ENCODE measurements around the gene LIMK2.
"Not testable (repeated sequence)": the region's sequence is repeated elsewhere in the genome, so short reads cannot be mapped to it uniquely, and the experiment has no call there.

LIMK2 gene

DNA sequence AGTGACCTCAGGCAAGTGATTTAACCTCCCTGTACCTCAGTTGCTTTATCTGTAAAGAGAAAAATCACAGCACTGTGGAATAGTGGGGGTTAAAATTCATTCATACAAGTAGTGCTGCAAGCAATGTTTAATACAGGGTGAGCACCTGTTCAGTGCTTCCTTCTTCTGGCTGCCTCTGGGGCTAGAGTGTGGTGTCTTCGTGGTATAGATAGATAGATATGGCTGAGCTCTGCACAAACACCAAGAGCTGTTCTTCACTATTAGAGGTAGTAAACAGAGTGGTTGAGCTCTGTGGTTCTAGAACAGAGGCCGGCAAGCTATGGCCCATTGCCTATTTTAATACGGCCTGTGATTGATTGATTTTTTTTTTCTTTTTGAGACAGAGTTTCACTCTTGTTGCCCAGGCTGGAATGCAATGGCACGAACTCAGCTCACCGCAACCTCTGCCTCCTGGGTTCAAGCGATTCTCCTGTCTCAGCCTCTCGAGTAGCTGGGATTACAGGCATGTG, 32.9 kb downstream of the LIMK2 start:
- no peak for DNase-seq

DNA sequence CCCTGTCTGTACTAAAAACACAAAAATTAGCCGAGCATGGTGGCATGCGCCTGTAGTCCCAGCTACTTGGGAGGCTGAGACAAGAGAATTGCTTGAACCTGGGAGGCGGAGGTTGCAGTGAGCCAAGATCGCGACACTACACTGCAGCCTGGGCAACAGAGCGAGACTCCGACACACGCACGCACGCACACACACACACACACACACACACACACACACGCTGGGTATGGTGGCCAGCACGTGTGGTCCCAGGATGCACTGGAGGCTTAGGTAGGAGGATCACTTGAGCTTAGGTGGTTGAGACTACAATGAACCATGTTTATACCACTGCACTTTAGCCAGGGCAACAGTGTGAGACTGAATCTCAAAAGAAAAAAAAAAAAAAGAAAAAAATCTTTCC, 33.9 kb downstream of the LIMK2 start:
- DNase-seq, result not testable (repeated sequence)

DNA sequence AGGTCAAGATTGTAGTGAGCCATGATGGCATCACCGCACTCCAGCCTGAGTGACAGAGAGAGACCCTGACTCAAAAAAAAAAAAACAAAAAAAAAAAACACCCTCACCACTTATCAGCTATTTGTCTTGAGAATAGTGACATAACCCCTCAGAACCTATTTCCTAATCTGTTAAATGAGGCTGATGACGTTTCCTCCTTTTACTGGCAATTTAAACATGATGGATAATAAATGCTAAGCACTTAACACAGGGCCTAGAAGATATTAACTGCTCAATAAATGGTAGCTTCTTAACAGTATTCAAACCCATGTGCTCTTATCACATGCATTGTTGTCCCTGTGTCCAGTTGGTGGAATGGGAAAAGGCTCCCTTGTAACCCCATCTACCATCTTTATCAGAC, 34.6 kb downstream of the LIMK2 start:
- no peak for DNase-seq

DNA sequence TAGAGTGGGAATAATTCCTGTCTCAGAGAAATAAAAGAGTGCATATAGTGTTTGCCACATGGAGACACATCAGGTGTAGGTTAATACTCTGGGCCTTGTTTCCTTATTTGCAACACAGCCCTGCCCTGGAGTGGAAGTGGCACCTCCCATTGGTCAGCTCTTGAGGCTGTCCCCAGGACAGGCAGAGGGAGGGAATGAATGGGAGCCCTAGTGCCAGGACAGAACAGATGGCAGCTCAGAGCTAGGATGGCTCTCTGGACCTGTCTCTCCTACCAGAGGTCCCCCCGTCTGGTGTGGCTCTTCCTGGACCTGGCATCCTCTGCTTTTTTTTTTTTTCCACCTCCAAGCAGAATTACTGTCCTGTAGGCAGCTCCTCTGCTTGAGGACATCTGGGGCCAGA, 35.6 kb downstream of the LIMK2 start:
- DNase-seq, result no peak

DNA sequence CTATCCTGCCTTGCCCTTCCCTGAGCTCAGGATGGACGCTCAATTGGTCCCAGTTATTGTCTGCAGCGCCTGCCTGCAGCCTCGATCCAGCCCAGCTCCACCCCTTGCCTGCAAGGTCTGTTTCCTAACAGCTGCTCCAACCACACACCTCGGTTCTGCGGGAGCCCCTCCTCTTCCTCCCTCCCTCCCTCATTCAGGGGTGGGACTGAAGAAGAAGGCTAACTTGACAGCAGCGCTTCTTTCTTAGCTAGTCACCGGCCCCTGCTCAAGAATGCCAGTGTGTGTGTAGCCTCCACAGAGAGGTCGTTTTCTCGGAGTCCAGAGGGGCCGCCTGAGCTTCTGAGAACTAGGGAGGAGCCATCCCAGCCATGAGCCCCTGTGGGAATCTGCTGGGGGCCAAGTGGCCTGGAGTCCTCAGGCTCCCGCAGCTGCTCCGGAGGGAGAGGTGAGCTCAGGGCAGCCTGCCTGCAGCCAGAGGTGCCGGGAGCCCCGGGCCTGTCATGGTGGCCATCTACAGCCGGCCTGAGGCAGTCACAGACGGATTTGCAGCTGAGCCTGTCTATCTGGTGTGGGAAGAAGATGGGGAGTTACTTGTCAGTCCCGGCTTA, 36.1 kb downstream of the LIMK2 start:
- no peak for DNase-seq

DNA sequence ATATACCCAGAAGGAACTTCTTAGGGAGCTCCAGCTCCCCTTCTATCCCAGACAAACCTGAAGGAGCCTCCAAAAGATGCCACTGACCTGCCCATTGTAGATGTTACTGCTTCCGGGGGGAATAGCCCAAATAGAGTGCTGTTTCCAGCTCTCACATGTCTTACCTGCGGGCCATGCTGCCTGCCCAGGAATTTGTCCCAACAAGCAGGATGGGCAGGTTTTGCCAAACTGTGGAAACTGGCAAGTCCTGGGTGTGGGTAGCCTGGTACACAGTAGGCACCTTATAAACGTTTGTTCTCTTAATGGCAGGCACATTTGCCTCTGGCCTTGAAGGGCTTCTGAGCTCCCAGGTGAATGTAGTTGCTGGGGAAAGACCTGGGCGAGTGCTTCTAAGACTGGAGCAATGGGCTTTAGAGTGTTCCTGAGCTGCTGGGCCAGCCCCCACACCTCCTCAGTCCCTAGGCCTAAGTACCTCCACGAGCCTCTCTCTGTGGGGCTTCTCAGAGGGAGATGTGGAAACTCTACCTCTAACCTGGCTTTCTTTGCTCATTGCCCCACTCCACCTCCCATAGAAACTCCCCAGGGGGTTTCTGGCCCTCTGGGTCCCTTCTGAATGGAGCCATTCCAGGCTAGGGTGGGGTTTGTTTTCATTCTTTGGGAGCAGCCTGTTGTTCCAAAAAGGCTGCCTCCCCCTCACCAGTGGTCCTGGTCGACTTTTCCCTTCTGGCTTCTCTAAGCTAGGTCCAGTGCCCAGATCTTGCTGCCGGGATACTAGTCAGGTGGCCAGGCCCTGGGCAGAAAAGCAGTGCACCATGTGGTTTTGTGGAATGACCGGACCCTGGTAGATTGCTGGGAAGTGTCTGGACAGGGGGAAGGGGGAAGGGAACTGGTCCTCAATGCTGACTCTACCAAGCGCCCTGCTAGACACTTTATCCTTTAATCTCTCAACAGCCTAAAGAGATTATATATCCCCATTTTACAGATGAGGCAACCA, 37.2 kb downstream of the LIMK2 start:
- DNase-seq, result no peak

DNA sequence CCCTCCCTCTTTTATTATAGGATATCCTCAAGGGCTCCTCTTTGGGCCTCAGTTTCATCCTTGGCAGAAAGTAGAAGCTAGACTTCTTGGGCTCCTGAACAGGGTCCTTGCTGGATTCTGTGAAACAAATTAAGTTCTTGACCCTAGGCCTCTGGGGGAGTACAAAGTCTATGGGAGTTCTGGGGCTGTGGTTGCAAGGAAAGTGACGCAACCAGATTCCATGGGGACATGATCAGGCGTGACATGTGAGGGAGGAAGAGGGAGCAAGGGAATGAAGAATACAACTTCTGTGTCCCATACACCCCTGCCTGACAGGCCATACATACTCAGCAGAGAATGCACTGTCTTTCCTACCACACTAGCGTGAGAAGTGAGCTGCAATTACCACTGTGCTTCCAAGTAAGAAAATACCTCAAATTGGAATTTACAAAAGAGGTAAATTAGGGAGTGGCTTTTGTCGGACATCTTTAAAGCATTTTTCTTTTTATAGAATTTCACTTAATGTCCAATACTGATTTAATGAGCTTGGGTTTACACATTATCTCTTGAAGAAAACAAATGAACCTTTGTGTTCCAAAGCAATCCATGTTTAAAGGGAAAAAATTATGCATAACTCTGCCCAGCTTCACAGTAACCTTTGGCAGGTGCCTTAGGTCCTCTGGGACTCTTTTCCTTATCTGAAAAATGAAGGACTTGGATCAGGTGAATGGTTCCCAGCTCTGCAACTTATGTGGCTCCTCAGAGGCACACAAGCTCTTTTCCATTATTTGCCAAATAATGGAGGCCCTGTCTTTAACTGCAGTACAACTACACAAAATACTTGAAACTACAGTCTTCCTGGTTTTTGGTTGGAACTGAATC, 38.9 kb downstream of the LIMK2 start:
- DNase-seq, result no peak

DNA sequence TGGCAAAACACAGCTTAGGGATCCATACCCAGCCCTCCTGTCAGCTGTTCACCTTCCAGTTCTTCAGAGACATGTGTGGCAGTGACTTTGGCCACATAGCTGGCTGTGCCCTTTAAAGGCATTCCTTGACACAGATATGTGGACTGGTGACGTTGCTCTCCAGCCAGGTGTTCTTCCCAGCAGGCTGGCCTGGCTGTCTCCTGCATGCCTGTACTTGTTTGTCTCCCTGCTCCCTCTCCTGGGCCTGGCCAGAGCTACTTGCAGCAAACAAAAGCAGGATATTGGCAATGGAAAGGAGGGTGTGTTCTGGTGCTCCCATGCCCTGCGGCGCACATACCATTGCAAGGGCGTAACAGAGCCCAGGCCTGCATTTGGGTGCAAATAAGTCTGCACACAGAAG, 41.9 kb downstream of the LIMK2 start:
- DNase-seq, result no peak

DNA sequence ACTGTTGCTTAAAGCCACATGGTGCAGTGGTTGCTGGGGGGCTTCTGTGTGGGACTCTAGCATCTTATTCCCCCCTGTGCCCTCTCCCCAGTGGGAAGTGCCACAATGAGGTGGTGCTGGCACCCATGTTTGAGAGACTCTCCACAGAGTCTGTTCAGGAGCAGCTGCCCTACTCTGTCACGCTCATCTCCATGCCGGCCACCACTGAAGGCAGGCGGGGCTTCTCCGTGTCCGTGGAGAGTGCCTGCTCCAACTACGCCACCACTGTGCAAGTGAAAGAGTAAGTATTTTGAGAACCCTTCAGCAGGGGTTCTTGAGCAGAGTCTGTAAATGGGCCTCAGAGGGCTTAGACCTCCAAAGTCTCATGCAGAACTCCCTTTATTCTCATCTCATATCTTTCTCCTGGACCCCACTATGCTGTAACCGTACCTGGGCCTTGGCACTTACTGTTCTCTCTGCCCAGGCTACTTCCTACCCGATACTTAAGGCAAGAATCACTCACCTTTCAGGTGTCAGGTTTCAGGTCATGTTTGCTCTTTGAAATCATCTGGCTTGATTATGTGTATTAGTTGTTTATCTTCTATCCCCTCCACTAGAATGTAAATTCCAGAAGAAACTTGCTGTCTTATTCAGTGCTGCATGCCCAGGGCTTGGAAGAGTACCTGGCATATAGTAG, 47.8 kb downstream of the LIMK2 start:
- DNase-seq, result no peak

DNA sequence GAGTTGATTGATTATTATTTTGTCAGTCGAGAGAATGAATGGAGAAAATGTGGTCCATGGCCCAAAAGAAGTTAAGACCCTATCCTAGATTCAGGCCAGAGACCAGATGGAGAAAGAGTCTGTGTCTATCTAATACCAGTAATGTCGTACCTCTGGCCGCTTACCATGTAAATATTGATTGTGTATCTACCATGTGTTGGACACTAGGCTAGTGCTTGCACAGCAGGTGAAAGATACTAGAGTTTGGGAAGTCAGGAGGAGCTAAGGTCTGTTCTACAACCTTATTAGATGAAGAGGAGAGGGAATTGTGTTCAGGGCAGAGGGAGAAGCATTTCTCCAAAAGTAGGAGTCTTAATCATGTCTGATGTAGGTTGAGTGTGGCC, 48.4 kb downstream of the LIMK2 start:
- DNase-seq, result no peak

DNA sequence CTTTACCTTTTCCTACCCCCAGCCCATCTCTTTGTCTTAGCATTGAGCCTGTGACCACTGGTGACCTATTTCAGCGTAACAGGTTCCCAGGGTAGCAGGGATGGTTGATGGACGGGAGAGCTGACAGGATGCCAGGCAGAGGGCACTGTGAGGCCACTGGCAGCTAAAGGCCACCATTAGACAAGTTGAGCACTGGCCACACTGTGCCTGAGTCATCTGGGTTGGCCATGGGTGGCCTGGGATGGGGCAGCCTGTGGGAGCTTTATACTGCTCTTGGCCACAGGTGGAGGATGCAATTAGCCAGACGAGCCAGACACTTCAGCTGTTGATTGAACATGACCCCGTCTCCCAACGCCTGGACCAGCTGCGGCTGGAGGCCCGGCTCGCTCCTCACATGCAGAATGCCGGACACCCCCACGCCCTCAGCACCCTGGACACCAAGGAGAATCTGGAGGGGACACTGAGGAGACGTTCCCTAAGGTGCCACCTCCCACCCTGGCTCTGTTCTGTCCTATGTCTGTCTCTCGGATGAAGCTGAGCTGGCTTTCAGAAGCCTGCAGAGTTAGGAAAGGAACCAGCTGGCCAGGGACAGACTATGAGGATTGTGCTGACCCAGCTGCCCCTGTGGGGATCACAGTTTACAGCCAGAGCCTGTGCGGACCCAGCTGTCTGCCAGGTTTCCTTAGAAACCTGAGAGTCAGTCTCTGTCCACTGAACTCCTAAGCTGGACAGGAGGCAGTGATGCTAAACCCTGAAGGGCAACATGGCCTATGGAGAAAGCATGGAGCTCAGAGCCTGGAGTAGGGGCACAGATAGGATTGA, 50.4 kb downstream of the LIMK2 start:
- DNase-seq, result no peak

DNA sequence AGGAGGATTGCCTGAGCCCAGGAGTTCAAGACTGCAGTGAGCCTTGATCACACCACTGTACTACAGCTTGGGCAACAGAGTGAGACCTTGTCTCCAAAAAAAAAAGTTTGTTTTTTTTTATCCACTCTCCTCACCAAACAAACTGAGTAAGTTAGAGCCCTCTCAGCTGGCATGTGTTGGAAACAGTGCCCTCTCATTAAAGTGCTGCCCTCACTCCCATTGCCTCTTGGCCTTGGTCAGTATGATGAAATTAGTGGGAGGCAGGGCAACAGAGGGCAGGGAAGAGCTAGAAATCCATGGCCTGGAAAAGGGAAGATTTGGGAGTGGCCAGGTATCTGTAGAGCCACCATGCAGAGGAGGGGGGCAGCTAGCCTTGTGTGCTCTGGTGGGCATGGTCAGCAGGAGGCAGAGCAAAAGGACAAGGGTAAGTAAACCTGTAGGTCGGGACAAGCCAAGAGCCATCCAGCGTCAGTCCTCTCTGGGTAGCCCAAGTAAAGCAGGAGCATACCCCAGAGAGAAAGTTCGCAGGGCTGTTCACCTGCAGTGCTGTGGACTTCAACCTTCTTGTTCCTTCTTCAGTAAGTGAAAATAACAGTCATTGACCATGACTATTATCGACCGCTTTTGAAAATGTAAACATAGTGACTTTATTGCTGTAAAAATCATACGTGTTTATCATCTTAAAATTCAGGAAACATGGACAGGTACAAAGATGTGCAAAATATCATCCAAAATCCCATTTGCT, 52.0 kb downstream of the LIMK2 start:
- DNase-seq, result no peak

DNA sequence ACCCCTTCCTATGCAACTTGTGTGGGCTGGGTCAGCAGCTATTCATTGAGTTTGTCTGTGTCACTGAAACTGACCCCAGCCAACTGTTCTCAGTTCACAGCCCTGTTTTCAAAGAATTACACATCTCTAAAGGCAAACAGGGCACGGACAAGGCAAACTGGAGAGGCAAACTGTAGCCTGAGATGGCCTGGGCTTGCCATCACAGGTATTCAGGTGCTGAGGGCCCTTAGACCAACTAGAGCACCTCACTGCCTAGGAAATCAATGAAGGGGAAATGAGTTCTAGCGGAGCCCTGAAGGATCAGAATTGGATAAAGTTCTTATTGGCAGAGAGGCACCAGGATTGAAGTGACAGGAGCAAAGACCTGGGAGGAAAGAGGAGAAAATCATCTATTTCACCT, 56.2 kb downstream of the LIMK2 start:
- no peak for DNase-seq

DNA sequence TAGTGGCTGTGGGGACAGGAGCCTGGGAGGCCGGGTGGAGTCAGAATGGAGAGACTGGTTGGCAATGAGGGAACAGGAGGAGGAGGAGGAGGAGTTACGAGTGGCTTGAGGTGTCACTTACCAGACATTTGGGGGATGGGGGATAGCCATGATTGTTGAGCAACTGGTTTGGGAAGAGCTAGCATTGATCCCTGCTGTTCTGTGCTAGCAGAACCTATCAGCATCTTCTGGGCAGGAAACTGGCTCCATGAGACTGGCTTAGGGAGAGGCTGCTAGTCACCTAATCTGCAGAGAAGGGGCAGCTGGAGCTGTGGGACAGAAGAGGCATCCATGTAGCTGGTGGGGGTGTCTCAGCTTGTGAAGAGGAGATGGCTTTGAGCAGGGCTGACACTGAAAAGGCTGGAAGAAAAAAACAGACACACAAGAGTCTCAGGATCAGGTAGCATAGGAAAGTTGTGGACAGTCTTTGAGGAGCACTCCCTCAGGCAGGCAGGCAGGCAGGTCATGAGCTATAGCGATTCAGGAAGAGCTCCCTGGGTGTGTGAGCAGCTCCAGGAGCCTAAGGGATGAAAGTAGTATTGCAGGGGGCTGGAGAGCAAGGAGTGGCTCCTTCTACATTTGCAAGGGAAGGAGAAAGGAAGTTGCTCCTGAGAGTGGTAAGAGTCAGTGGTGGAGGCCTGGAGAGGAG, 57.9 kb downstream of the LIMK2 start:
- DNase-seq, result no peak

DNA sequence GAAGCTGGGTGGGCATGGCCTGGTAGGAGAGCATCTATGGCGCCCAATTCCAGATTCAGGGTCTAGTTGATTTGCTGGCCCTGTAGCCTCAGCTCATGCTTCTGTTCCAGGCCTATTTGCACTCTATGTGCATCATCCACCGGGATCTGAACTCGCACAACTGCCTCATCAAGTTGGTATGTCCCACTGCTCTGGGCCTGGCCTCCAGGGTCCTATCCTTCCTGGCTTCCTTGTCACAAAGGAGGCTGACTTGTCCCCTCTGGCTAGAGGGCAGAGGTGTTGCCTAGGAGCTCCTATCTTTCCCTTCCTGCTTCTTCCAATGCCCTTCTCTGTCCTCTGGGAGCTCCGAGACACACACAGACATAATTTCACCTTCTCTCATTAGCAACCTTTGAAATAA, 58.9 kb downstream of the LIMK2 start:
- DNase-seq, result no peak

DNA sequence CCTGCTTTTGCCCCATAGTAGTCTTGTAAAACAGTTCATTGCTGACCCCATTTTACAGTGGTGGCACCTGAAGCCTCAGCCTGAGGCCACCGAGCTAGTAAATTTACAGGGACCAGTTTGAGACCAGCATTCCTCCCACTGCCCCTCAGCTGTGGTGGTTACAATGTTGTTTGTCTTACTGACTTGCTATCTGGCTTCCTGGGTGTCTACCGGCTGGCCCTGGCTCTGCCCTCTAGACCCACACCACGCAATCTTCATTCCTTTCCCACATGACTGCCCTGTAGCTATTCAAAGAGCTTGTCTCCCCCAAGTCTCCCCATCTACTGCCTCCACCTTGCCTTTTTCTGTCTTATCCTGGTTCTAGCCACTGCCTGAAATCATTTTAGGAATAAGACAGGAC, 59.4 kb downstream of the LIMK2 start:
- no peak for DNase-seq

DNA sequence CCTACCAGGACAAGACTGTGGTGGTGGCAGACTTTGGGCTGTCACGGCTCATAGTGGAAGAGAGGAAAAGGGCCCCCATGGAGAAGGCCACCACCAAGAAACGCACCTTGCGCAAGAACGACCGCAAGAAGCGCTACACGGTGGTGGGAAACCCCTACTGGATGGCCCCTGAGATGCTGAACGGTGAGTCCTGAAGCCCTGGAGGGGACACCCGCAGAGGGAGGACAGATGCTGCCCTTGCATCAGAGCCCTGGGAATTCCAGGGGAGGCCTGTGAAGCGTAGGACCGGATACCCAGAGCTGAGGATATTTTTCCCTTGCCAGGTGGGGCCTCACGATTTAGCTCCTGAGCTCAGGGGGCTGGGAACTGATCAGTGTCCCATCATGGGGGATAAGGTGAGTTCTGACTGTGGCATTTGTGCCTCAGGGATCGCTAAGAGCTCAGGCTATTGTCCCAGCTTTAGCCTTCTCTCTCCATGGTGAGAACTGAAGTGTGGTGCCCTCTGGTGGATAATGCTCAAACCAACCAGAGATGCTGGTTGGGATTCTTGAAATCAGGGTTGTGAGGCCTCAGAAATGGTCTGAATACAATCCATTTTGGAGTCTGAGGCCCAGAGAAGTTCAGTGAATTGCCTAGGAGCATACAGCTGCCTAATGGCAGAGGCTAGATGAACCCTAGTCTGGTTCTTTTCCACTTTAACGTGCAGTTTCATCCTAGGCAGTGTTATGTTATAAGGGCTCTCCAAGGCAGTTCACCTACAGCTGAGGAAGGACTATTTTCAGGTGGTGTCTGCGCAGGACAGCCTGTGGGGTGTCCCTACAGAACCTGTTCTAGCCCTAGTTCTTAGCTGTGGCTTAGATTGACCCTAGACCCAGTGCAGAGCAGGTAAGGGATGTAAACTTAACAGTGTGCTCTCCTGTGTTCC, 60.7 kb downstream of the LIMK2 start:
- peak; percentile 63 for DNase-seq

DNA sequence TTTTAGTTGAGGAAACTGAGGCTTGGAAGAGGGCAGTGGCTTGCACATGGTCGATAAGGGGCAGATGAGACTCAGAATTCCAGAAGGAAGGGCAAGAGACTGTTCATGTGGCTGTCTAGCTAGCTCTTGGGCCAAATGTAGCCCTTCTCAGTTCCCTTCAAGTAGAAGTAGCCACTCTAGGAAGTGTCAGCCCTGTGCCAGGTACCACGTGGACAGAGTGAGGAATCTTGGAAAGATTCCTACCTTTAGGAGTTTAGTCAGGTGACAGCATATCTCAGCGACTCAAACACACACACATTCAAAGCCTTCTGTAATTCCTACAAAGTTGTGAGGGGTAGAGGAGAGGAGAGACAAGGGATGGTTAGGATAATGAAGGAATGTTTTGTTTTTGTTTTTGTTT, 61.9 kb downstream of the LIMK2 start:
- no peak for DNase-seq

DNA sequence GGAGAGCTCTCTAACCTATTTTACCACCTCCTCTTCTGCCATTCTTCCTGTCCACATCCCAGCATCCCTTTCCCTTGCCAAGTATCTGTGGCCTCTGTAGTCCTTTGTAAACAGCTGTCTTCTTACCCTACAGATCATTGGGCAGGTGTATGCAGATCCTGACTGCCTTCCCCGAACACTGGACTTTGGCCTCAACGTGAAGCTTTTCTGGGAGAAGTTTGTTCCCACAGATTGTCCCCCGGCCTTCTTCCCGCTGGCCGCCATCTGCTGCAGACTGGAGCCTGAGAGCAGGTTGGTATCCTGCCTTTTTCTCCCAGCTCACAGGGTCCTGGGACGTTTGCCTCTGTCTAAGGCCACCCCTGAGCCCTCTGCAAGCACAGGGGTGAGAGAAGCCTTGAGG, 62.9 kb downstream of the LIMK2 start:
- no peak for DNase-seq
